ENCODE measurements around the gene ZNF385D. TPM values are rescaled to one million over a fixed set of nuclear protein-coding genes. Genes with fewer than 3 reads are reported as not detected.

ZNF385D gene, protein sequence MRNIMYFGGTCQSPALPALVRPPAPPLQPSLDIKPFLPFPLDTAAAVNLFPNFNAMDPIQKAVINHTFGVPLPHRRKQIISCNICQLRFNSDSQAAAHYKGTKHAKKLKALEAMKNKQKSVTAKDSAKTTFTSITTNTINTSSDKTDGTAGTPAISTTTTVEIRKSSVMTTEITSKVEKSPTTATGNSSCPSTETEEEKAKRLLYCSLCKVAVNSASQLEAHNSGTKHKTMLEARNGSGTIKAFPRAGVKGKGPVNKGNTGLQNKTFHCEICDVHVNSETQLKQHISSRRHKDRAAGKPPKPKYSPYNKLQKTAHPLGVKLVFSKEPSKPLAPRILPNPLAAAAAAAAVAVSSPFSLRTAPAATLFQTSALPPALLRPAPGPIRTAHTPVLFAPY
- total RNA-seq = 0.14 and 3.7 TPM in 2 replicates

DNA sequence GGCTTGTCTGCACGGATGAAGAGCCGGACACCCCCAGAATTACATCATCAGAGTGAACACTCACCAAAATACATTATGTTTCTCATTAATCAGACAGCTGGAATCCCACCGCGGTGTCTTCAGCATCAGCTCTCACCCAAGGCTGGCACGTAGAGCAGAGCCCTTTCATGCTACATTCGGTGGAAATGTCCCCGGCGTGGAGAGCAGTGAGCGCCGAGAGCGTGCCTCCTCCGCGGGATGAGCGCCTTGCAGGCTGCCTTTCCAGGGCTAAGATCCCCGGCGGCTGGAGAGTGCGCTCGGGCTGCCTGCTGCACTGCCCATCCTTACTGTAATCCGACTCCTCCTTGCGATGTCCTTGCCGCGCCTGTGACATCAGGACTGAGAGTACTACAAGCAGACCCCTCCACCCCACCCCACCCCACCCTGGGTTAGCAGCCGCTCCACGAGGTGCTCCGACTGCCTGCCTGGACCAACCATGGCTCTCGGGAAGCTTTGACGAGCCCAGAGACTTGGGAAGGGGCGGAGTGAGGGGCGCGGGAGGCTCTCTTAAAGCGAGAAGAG lies at the start of gene ZNF385D:
Gene ZNF385D (minus strand): TSS at position 380 of the 561 bp plus-strand sequence. CDS start 294 bp downstream, at position 86.

All from thoracic aorta endothelial cell (primary cell).